Hematopoietic multipotent progenitor cell (in vitro differentiated cells): ENCODE data around the gene CHMP4A. TPM values are rescaled to one million over a fixed set of nuclear protein-coding genes. Genes with fewer than 3 reads are reported as not detected.

Experiments
- DNase-seq, 3 donors: peaks; one replicate each; pipeline ENCODE4 v3.0.0-alpha.2; 2011 to 2015; ENCODE audit warnings: low read depth in 2 of 3, low spot score in 2 of 3
- total RNA-seq: library from RNA; depleted of rRNA; stranded (reverse); fragments of >200 nt; gene quantifications from one replicate; pipeline ENCODE4 v1.2.3, GENCODE V29; 2012

CHMP4A gene
- total RNA-seq, 1 donor: 13.7 TPM

DNA sequence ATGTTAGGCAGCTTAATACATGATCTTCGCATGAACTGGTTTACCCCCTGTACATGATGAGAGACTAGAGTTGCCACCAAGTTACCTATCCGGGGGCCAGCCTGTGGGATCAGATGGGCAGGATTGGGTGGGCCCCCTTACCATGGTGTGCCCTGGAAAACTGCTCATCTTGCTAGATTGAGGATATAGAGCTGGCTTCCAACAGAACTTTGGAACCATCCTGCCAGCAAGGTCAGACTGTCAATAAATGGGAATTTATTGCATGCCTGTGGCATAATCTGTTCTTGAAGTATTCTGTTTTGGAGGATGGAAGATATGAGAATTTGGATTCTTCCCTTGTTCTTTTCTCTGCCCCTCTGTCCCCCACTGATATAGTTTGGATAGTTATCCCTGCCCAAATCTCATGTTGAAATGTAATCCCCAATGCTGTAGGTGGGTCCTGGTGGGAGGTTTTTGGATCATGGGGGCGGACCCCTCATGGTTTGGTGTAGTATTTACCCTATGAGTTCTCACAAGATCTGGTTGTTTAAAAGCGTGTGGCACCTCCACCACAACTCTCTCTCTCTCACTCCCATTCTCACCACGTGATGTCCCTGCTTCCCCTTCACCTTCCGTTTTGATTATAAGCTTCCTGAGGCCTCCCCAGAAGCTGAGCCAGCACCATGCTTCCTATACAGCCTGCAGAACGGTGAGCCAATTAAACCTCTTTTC lies 14.3 kb downstream of the CHMP4A start:
- DNase-seq: no peak

DNA sequence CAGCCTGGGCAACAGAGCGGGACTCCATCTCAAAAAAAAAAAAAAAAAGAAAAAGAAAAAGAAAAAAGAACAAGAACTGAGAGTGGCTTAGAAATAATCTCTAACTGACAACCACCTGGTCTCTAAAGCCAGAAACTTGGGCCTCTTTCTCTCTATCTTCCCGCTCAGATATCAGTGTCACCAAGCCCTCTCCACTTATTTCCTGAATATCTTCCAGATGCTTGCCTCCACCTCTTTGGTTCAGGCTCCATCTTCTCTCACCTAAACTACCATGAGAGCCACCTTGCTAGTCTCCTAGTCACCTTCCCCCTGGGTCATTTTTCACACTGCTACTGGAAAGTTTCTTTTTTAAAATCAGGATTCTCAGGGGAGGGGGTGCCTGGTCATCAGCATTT lies 16.2 kb downstream of the CHMP4A start:
- no peak for DNase-seq

DNA sequence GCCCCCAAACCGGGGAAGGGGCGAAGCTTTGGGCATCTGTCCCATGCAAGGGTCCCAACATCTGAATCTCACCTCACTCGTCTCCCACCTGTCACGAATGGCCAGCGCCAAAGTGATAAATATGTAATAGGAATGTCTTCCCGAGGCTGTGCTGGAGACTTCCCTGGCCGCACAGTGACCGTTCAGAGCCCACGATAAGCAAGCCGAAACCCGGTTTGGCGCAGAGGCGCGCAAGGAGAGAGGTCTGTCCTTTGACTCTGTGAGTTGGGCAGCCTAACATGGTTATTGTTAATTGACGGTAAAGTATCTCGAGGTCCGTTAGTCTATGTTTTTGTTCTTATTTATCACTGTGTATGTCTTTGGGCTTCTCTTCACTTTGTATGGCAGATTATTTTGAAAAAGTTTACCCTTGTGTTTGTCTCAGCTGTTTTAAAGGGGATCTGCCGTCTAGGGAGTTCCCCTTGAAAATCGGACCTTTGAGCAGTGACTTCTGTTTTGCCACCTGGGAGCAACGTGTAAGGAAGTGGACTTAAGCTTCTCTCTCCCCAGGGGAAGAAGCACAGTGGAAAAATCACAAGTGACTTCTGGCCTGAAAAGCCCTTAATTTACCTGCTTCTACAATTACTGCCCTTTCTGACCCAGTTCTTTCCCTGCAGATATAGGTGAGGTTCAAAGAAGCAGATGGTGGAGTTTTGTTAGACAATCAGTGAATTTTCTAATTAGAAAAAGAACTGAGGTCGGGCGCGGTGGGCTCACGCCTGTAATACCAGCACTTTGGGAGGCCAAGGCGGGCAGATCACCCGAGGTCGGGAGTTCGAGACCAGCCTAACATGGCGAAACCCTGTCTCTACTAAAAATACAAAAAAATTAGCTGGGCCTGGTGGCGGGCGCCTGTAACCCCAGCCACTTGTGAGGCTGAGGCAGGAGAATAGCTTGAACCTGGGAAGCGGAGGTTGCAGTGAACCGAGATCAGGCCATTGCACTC lies 16.9 kb downstream of the CHMP4A start:
- peak in 1 of 3 donors; percentile 26 for DNase-seq

DNA sequence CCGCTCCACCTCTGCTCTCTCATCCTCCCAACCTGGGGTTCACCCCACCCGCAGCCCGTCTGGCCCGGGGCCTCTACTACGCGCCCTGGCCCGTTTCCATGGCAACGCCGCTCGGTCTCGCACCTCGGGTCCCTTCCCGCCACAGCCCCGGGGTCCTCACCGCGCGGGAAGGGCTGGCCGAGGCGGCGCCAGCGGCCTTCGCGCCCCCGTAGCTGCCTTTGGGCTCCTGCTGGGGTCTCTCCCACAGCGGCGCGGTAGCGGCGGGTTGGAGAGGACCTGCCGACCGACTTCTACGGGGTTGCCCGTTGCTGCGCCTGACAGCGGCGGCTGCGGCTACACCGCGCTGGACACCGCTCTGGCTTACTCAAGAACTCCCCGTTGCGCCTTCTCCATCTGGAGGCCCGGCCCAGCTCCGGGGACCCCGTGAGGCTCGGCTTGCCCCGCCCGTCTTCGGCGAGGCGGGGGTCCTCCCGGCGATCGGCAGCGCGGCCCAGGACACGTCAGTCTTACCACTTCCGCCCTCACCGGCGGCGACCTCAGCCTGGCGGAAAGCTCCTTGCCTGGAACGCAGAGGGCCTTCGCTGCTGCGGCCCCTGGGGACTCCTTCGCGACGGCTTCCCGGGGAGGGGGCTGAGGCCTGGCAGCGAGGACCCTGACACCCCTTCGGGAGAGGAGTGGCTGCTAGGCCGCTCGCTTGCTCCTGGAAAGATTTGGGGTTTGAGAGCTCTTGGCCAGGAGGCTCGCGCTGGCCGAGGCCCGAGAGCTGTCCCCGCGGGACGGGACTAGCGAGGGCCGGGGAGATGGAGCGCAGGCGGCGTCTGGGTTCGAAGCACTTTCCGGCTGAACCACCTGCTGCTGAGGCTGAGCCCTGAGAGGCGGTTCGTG lies 17.9 kb downstream of the CHMP4A start, which contains the start of gene TM9SF1:
Gene TM9SF1, minus strand, starts transcription at position 256 of the 885 bp plus-strand sequence. CDS start 422 bp downstream, outside the sequence.
- peak; percentile 80 to 92 (median 90) for DNase-seq

DNA sequence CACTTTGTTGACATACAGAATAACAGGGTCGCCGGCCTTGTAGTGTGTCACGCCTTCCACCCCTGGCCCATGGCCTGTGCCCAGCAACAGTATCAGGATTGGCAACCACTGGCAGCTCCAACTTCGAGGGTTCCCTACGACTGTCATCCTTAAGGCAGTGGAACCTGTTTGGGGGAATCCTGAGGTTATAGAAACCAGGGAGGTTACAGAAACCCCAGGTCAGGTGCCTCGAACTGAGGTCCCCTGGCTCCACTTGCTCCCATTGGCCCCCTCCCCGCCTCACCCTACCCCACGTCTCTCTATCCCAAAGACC lies 18.5 kb downstream of the CHMP4A start:
- no peak for DNase-seq

DNA sequence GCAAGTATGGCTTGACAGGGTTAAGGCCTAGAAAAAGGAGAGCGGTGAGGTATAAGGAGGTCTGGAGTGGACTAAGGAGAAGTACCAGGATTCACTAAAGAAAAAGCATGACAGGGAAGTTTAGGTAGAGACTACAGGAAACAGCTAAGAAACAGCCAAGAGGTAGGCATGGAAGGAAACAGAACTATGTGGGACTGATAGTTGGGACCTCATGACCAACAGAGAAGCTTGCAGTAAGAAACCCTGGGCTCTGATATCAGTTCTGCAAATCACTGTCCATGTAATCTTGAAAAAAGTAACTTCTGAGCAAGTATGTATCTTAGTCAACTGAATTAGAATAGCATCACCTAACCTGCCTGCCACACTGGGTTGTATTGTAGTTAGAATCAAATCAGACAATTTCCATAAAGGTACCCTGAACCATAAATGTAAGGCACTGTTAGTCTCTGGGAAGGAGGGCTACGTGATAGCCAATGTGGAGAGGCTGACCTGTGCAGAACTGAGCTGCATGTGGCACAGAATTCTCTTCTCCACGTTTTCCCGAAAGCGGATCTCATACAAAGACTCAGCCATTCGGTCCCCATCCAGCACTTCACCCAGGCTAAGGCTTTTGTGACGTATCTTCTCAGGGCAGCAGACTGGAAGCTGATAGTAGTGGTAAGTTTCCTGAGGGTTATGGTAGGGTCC lies 19.0 kb downstream of the CHMP4A start:
- no peak for DNase-seq

DNA sequence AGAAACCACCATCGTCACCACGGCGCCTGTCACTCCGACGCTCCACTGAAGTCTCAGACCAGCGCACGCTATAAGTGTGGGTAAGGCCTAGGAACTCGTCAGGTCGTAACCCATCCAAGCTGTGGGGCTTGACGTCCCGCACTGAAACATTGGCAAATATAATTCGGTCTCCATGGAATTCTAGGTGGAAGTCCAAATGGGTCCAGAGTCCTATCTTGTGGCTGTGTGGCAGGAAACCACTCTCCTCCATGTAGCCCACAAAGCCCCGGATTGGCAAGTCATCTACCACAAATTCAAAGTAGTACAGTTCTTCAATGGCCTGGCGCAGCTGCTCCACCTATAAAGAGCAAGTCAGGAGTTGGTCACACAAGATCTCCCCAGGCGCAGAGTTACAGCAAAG lies 20.4 kb downstream of the CHMP4A start:
- no peak for DNase-seq

DNA sequence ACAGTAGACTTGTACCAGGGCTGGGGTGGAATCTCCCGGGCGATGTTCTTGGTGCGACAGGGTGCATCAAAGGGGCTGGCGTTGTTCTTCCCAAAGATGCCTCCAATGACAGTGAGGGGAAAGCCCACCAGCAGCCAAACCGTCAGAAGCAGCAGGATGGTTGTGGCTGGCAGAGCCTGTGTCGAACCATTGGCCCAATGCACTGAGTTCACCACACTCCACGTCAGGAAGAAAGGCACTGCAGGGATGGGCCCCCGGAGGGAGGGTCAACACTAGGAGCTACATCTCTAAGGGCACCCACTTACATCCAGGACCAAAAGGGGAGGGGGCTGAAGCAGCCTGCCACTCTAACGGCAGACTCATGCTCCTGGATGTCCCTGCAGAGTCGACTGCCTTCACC lies 22.9 kb downstream of the CHMP4A start:
- DNase-seq: no peak

DNA sequence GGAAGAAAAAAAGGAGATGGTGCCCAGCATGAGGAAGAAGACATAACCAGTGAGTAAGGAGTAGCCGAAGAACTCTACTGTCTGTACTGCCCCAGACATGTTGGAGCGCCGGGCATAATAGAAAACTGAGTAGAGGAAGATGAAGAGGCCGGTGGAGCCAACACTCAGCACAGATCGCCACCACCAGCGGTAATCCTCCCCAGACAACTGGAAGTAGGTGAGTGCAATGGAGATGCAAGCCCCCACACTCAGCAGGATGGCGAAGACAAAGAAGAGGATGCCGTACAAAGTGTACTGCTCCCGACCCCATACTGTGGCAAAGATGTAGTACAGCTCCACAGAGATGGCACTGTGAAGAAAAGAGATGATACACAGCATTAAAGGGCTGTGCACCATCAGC lies 23.8 kb downstream of the CHMP4A start:
- no peak for DNase-seq

DNA sequence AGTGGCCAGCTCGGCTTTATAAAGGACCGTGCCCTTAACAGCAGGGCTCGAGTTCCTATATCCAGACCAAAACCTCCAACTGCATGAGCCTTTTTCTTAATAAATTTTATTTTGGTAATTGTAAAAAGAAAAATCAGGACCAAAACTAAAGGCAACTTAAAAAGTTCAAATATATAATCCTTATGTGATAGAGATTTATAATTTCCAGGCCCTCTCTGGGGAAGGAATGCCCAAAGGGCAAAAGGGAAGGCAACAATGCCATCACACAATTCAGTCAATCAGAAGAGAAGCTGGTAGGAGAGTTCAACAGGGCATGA lies 24.3 kb downstream of the CHMP4A start:
- DNase-seq: no peak

DNA sequence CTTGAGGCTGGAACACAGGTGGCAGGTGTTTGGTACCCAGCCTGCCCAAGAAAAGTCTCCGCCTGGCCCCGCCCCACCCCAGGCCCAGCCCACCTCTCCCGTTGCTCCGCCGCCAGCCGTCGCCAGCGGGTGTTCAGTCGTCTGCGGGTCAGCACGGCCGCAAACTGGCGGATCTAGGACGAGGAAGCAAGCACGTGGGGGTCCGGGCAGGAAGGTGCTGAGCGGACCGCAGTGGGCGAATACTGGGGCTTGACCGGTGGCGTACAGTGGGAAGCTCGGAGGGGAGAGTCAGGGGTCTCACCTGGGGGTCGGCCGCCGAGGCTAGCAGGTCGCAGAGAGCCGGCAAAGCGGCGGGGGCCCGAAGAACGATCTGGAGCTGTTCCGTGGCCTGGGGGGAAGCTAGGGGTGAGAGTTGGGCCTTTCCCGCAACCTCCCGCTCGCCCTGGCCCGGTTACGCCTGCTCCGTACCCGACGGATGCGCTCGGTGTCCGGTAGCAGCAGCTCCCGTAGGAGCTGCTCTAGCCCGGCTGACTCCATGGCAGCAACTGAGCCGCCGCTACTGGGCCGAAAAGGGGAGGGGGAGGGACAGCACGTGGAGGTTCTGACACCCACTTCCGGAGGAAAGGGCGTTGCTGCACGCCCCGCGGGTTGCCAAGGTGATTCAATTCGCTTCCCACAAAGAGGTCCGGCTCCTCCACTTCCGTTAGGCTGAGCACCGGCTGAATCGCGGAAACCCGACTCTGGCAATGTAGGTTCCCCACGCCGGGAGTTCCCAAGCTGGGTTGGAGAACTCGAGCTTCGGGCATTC lies 24.8 kb downstream of the CHMP4A start, which contains the start of gene IPO4:
Gene IPO4, minus strand, starts transcription at position 566 of the 808 bp plus-strand sequence. Its CDS starts 29 bp downstream, at position 537.
- DNase-seq: peak; percentile 86 to 97 (median 97)

DNA sequence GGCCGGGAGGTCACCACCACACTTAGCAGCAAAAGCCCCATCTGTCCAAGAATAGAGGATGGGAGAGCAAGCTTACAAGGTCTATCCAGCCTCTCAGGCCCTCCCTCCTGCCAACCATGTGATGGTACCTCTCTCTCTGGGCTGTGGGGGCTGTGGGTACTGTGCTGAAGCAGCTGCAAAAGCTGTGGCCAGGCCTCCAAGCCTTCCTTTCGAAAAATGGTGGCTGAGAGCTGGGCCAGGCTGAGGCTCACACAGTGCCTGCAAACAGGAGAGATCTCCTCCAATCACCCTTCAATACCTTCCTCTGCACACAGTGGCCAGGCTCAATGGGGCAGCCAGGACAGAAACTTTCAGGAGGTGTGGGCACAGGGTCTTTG lies 25.8 kb downstream of the CHMP4A start:
- DNase-seq: no peak

DNA sequence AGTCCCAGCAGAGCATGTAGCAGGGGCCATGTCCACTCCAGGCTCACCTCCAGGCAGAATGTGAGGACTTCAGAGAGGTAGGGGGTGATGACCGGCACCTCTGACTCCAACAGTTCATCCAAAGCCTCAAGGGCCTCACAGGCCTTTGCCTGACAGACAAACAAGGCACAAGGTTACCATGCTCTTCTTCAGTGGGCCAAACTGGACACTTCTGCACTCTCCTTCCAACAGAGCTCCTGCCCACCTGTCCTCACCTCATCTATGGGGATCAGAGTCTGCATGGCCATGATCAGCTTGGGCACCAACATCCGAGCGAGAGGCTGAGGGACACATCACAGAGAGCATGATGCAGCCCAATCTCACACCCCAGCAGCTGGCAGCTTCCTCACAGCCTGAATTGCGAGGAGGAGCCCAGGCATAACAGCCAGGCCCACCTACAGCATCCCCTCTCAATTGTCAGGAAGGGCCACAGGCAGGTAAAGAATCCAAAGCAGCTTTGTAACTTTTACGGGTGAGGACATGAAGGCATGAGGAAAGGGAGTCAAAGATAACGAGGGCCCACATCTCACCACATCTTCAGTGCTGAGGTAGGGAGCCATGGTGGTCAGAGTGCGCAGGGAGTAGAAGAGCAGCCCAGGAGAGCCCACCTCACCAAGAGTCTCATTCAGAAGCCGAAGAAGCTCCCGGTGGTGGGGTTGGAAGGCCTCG lies 26.3 kb downstream of the CHMP4A start:
- DNase-seq: no peak

DNA sequence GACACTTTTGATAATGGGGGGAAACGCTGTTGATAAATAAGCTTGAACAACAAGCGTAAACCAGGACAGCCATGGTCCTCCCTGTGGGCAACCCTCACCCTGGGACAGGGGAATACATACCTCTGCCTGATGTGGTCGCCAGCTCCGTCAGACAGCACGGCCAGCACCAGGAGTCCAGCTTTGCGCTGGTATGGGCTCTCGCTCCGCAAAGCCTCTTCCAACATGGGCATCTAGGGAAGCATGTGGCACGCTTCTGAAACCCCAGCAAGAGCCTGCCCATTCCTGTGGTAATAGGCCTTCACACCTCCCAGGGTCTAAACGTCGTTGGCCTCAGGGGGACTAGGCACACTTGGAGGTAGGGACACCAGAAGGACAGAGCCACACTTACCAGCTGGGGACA lies 27.5 kb downstream of the CHMP4A start:
- DNase-seq: no peak

DNA sequence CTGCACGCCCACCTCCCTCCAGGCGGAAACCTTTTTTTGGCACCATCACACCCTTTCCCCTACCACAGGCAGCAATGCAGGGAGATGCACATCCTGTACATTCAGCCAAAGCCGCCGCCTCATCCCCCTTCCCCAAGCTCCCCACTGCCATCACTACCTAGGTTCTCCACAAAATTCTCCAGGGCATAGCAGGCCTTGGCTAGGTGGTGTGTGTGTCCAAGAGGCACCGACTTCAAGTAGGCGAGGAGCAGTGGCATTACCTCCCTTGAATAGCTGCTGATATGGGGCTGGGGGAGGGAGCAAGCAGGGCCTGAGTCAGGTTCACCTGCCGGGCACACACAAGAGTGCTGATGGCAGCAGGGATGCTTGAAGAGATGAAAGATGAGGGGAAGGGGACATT lies 28.3 kb downstream of the CHMP4A start:
- no peak for DNase-seq

DNA sequence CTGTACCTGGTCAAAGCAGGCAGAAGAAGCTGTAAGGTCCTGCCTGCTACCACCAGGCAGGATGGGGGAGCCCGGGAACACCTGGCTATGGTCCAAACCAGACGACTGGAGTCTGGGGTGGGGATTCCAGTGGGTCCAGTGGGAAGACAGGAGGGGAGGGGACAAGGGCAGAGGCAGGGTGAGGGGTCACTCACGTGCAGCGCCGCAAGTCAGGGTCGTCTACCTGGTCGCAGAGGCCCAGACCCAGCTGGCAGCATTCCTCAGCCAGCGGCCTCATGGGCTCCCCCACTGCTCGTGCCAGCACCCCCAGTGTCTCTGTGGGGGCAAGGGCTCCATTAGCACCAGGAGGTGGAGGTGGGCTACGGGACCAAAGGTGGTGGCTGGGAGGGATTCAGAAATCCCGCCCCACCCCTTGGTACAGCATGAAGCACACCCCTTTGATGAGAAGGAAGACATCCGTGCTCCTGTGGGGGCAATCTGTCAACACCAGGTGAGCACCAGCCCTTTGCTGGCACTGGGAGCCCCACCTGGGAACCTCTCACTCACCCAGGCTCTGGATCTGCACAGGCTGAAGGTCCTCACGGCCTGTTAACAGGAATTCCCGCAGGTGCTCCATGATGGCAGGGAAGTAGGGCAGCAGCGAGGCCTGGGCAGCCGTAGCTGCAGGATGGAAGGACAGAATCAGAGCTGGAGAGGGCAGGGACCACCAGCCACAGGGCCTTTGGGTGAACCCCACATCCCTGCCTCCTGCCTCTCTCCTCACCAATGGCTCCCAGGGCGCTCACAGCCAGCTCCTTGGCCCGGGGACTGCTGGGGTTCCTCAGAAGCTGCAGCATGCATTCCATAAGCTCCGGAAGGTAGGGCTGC lies 29.0 kb downstream of the CHMP4A start:
- no peak for DNase-seq

DNA sequence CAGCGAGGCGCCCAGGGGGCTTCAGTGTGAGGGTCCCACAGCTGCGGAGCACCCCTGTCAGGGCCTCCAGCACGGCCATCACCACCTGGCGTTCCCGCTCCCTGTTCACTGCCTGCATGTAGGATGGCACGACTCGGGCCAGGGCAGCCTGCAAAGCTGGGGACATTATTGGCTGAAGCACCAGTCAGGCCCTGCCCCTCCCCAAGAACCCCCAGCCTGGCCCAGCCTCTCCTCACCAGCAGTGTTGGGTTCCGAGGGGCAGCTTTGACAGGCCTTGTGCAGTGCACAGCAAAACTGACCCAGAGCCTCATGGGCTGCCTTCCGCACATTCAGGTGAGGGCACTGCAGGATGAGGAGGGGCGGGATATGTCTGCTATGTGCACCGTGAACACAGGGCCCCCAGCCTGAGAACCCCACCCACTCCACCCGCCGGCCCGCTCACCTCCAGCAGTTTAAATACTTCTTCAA lies 30.2 kb downstream of the CHMP4A start:
- DNase-seq: no peak
